Measurements from ENCODE around the gene MYL3.

Gene MYL3

DNA sequence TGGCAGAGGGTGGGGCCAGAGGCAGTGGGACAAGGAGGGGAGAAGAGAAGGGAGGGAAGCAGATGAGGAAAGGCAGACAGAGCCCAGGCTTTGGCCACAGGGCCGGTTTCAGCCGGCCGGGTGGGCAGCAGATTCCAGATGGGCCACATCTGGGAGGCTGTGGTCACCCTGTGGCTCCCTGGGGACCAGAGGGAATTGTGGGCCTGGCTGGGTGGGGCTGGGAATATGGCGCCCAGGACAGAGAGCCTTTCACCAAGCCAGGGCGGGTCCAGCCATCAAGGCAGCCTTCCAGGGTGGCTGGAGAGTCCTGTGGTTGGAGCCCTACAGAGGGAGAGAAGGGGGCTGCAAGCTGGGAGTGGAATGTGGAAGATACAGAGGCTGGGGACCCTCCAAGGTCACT, 33.1 kb upstream of the MYL3 start:
- no peaks in the 10 kb centered on the region for H4K20me1 ChIP-seq (ENCODE audit: insufficient read depth, low read length)
- H3K9me3 ChIP-seq (replicated peaks; ENCODE audit: insufficient read depth, low read length) = no peaks in the 10 kb centered on the region
- 0 out of 2 replicates have a peak, but pooled peaks cover 3% of the 10 kb centered on the region for H3K4me1 ChIP-seq (ENCODE audit: low read length)
- no peak overlapping the region for H3K4me3 ChIP-seq (ENCODE audit: low read length)
- H3K4me2 ChIP-seq (ENCODE audit: low read depth, low read length) = no peak overlapping the region
- no peaks in the 10 kb centered on the region for H3K79me2 ChIP-seq (ENCODE audit: low read length)
- no peak overlapping the region for H3K9ac ChIP-seq (ENCODE audit: low read length)
- peaks cover 10% of the 10 kb centered on the region for H3K27me3 ChIP-seq (replicated peaks; ENCODE audit: insufficient read depth, low read length)
- H3F3A ChIP-seq (ENCODE audit: insufficient read depth, low read length) = no peaks in the 10 kb centered on the region
- H2AFZ ChIP-seq (ENCODE audit: low read length) = no peak overlapping the region
- DNase-seq = no peak
- no peaks in the 10 kb centered on the region for H3K9me2 ChIP-seq (replicated peaks; ENCODE audit: insufficient read depth, low read length)
- TF ChIP-seq EZH2 (optimal IDR thresholded peaks at IDR 0.05; ENCODE audit: low read depth, low read length) (no peak), EZH2phosphoT487 (IDR thresholded peaks at IDR 0.05; ENCODE audit: low read length) (no peak)
- TF ChIP-seq, protein P1, sequence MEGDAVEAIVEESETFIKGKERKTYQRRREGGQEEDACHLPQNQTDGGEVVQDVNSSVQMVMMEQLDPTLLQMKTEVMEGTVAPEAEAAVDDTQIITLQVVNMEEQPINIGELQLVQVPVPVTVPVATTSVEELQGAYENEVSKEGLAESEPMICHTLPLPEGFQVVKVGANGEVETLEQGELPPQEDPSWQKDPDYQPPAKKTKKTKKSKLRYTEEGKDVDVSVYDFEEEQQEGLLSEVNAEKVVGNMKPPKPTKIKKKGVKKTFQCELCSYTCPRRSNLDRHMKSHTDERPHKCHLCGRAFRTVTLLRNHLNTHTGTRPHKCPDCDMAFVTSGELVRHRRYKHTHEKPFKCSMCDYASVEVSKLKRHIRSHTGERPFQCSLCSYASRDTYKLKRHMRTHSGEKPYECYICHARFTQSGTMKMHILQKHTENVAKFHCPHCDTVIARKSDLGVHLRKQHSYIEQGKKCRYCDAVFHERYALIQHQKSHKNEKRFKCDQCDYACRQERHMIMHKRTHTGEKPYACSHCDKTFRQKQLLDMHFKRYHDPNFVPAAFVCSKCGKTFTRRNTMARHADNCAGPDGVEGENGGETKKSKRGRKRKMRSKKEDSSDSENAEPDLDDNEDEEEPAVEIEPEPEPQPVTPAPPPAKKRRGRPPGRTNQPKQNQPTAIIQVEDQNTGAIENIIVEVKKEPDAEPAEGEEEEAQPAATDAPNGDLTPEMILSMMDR (IDR thresholded peaks at IDR 0.05; ENCODE audit: low read length) = no peak
- no peak overlapping the region for H3K27ac ChIP-seq (ENCODE audit: low read length)
- no peaks in the 10 kb centered on the region for H3K36me3 ChIP-seq (replicated peaks; ENCODE audit: insufficient read depth, low read length)

DNA sequence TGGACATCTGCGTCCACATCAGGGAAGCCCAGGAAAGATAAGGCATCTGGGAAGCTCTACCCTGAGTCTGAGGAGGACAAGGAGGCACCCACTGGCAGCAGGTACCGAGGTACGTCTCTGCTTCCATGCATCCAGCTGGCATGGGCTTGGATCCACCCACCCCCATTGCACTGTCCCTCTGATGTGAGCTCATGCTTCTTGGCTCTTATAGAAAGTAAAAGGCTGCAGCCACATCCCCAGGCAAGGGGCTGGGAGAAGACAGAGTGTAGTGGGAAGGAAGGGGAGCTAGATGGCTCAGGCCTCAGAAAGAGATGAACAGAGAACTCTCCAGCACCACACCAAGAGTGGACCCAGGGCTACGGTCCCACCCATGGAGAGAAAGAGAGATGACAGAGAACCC, 32.5 kb upstream of the MYL3 start:
- H3K4me3 ChIP-seq (ENCODE audit: low read length) = no peak overlapping the region
- DNase-seq = no peak
- H3K36me3 ChIP-seq (replicated peaks; ENCODE audit: insufficient read depth, low read length) = no peaks in the 10 kb centered on the region
- H3K9me2 ChIP-seq (replicated peaks; ENCODE audit: insufficient read depth, low read length) = no peaks in the 10 kb centered on the region
- H3K4me2 ChIP-seq (ENCODE audit: low read depth, low read length) = no peak overlapping the region
- peaks cover 10% of the 10 kb centered on the region for H3K27me3 ChIP-seq (replicated peaks; ENCODE audit: insufficient read depth, low read length)
- no peak overlapping the region for H2AFZ ChIP-seq (ENCODE audit: low read length)
- H3F3A ChIP-seq (ENCODE audit: insufficient read depth, low read length) = no peaks in the 10 kb centered on the region
- no peaks in the 10 kb centered on the region for H3K79me2 ChIP-seq (ENCODE audit: low read length)
- H3K9ac ChIP-seq (ENCODE audit: low read length) = no peak overlapping the region
- no peak for TF ChIP-seq EZH2 (optimal IDR thresholded peaks at IDR 0.05; ENCODE audit: low read depth, low read length)
- TF ChIP-seq, protein P1 (IDR thresholded peaks at IDR 0.05; ENCODE audit: low read length) = no peak
- TF ChIP-seq EZH2phosphoT487 (IDR thresholded peaks at IDR 0.05; ENCODE audit: low read length) = no peak
- H4K20me1 ChIP-seq (ENCODE audit: insufficient read depth, low read length) = no peaks in the 10 kb centered on the region
- 0 out of 2 replicates have a peak, but pooled peaks cover 3% of the 10 kb centered on the region for H3K4me1 ChIP-seq (ENCODE audit: low read length)
- no peaks in the 10 kb centered on the region for H3K9me3 ChIP-seq (replicated peaks; ENCODE audit: insufficient read depth, low read length)
- no peak overlapping the region for H3K27ac ChIP-seq (ENCODE audit: low read length)

DNA sequence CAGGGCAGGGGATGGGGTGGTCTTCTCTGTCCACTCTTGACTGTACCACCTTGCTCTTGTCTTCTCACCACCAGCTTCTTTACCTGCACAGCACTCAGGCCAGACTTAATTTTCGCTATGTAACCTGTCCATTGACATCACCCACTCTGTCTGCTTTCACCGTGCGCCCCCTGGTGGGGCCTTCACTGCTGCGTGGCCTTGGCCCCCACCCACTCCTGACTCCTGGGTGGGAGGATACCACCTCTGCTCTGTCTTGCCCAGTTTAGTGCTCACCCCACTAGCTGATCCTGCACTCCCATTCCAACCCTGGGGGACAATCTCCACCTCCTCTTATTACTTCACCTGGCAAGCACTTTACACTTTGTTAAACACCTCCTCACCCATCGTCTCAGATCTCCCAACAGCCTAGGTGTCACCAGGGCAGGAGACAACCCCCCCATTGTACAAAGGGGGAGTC, 32.0 kb upstream of the MYL3 start:
- Histone ChIP-seq H3K9ac (ENCODE audit: low read length) (no peak overlapping the region), H4K20me1 (ENCODE audit: insufficient read depth, low read length) (no peaks in the 10 kb centered on the region), H3K9me2 (replicated peaks; ENCODE audit: insufficient read depth, low read length) (no peaks in the 10 kb centered on the region), H3K4me2 (ENCODE audit: low read depth, low read length) (no peak overlapping the region), H3K79me2 (ENCODE audit: low read length) (no peaks in the 10 kb centered on the region), H3K27ac (ENCODE audit: low read length) (no peak overlapping the region), H3K9me3 (replicated peaks; ENCODE audit: insufficient read depth, low read length) (no peaks in the 10 kb centered on the region), H3K4me1 (ENCODE audit: low read length) (0 out of 2 replicates have a peak, but pooled peaks cover 3% of the 10 kb centered on the region), H3K4me3 (ENCODE audit: low read length) (no peak overlapping the region), H3F3A (ENCODE audit: insufficient read depth, low read length) (no peaks in the 10 kb centered on the region), H2AFZ (ENCODE audit: low read length) (no peak overlapping the region), H3K27me3 (replicated peaks; ENCODE audit: insufficient read depth, low read length) (peaks cover 10% of the 10 kb centered on the region), H3K36me3 (replicated peaks; ENCODE audit: insufficient read depth, low read length) (no peaks in the 10 kb centered on the region)
- TF ChIP-seq, protein P1 (IDR thresholded peaks at IDR 0.05; ENCODE audit: low read length) = peak; percentile 89
- TF ChIP-seq EZH2 (optimal IDR thresholded peaks at IDR 0.05; ENCODE audit: low read depth, low read length) (no peak), EZH2phosphoT487 (IDR thresholded peaks at IDR 0.05; ENCODE audit: low read length) (no peak)
- peak; percentile 57 for DNase-seq
